ENCODE results near the gene HOXC11. TPM values are rescaled to one million over a fixed set of nuclear protein-coding genes. Genes with fewer than 3 reads are reported as not detected.
A peak's percentile ranks its signal among the peaks of the same experiment; 100 is the strongest.

HOXC11 gene
- total and polyA plus RNA-seq, 10 of the 15 experiments (the other 5 are each of a cell fraction or from before 2014, with no cell fraction given), result not detected

DNA sequence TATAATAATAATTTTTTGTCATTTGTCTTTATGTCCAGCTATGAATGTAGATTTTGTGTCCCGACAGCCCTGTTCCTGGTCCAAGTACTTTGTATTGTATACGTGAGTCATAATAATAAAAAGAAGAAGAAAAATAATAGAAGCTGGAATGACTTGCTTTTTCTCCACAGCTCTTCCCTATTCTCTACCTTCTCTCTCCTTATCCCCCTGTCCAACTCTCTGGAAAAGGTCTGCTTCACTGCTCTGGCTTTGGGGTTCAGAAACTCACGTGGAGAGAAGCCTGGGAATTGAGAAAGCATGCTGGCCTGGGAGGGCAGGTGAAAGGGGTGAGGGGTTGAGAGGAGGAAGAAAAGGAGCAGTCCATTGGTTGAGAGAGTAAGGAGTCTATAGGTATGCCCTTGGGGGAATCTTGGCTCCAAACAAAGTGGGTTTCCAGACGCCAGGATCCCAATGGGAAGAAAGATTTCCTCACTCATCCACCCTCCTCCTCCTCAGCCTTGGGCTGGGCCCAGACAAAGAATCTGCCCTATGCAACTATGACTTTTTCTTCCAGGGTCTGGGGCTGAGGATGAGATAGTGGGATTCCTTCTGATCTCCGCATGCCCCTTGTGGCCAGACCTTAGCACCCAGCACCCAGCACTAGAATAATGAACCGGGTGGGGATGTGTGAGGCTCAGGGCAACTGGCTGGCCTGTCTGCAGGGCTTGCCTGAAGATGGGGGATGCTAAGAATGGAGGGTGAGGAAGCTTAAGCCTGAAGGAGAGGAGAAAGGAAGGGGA is 39.9 kb downstream of the HOXC11 start:
- Histone ChIP-seq H3K27me3 (replicated peaks in 1 of 2; ENCODE audit: control insufficient read depth in 2 of 2, insufficient read depth in 2 of 2, low read length in 1 of 2) (peaks cover 26 to 44% of the 10 kb centered on the region in 2 experiments), H3K79me2 (ENCODE audit: control insufficient read depth, insufficient read depth, low read length) (no peaks in the 10 kb centered on the region), H4K20me1 (ENCODE audit: control insufficient read depth, insufficient read depth) (no peaks in the 10 kb centered on the region; the same call in 1 of the 2 replicates), H3K4me1 (ENCODE audit: control insufficient read depth, insufficient read depth, low read length) (peaks cover 3% of the 10 kb centered on the region; the same call in 1 of the 2 replicates), H2AFZ (ENCODE audit: control insufficient read depth, low read depth, low read length) (no peak overlapping the region), H3K36me3 (ENCODE audit: control insufficient read depth in 2 of 2, insufficient read depth in 2 of 2, low read length in 1 of 2) (no peaks in the 10 kb centered on the region), H3K4me2 (ENCODE audit: control insufficient read depth, insufficient read depth) (no peak overlapping the region), H3K9ac (ENCODE audit: control insufficient read depth, insufficient read depth, low read length) (no peak overlapping the region), H3K4me3 (no peak overlapping the region), H3K9me3 (replicated peaks; ENCODE audit: control insufficient read depth, insufficient read depth, low read length) (no peaks in the 10 kb centered on the region), H3K27ac (ENCODE audit: control insufficient read depth, insufficient read depth) (no peak overlapping the region)
- in situ Hi-C loops (cut with MboI), result no loop called here
- 7% methylated on average over 6 of the region's 6 CpGs for WGBS (ENCODE audit: insufficient coverage, insufficient replicate concordance, low lambda C conversion rate, missing lambda C conversion rate)
- ChIA-PET CTCF (interaction anchor here (0.6 to 1.8 kb wide), 3 partner anchors 126 to 239 kb away, joined by 3 to 5 read pairs (median 3); no protein-coding TSS in a partner anchor), POLR2A (interaction anchor here (0.6 to 0.9 kb wide), 2 partner anchors 11 to 25 kb away, joined by 3 to 5 read pairs; no protein-coding TSS in a partner anchor), SMC1A (ENCODE audit: uncharacterized antibody, unreplicated experiment) (interaction anchor here (1.1 to 2.4 kb wide), 3 partner anchors 11 to 195 kb away, joined by 3 to 7 read pairs (median 3); partner anchors contain the start of gene HOXC5), RAD21 (ENCODE audit: unreplicated experiment) (interaction anchor here (0.9 kb wide), 2 partner anchors 188 to 204 kb away, joined by 3 read pairs; no protein-coding TSS in a partner anchor)
- ATAC-seq, result no peak
- BruUV-seq (replicated peaks), result no TSS peak
- no peak for TF ChIP-seq GATAD2B (conservative IDR thresholded peaks at IDR 0.05; ENCODE audit: low read depth)
- TF ChIP-seq, protein P1, sequence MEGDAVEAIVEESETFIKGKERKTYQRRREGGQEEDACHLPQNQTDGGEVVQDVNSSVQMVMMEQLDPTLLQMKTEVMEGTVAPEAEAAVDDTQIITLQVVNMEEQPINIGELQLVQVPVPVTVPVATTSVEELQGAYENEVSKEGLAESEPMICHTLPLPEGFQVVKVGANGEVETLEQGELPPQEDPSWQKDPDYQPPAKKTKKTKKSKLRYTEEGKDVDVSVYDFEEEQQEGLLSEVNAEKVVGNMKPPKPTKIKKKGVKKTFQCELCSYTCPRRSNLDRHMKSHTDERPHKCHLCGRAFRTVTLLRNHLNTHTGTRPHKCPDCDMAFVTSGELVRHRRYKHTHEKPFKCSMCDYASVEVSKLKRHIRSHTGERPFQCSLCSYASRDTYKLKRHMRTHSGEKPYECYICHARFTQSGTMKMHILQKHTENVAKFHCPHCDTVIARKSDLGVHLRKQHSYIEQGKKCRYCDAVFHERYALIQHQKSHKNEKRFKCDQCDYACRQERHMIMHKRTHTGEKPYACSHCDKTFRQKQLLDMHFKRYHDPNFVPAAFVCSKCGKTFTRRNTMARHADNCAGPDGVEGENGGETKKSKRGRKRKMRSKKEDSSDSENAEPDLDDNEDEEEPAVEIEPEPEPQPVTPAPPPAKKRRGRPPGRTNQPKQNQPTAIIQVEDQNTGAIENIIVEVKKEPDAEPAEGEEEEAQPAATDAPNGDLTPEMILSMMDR (IDR thresholded peaks at IDR 0.05 in 2 of 3, conservative IDR thresholded peaks at IDR 0.05 in 1 of 3; ENCODE audit: control insufficient read depth in 2 of 3, extremely low read depth in 1 of 3, insufficient read depth in 1 of 3, low read depth in 3 of 3, low read length in 3 of 3), result peak in 2 of 3 experiments; percentile 10 to 15; a peak in 2 of 6 replicates
- FAIRE-seq, result no peak
- no peak for DNase-seq (ENCODE audit: low read depth, low spot score)
- intact Hi-C loops (cut with micrococcal nuclease; ENCODE audit: unreplicated experiment), result no loop called here

All from GM12878 (cell line).